ENCODE data around the gene CCDC159. TPM values are rescaled to one million over a fixed set of nuclear protein-coding genes. Genes with fewer than 3 reads are reported as not detected.

The CCDC159 gene
- total and polyA plus RNA-seq, 2 donors (not counting 1 experiment from before 2014, with no cell fraction given): 57.5 to 128 TPM

DNA sequence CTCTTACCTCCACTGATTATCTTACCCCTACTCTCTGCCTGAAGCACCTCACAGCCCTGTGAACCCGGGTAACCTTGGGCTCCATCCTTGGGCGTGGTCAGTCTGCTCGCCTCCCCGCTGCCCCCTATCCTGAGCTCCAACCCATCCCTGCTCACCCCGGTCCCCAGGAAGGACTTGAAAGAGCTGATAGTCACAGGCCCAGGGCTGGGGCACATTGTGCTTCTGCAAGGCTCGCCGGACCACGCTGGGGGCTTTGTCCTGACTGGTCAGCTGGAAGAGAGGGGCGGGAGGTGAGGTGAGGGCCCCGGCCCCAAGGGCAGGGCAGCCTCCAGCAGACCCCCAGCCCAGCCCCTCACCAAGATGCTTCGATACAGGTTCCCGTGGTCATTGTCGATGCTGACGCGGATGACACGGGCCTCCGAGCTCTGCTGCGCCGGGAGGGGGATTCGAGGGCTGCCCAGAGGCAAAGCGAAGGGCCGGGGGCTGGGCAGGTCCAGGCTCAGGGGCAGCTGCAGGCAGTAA lies 50.8 kb downstream of the CCDC159 start:
- Histone ChIP-seq H3K27me3 (replicated peaks in 1 of 4; ENCODE audit: control extremely low read depth in 1 of 4, control insufficient read depth in 3 of 4, insufficient read depth in 4 of 4, low read length in 3 of 4) (peaks cover 0 to 2% (median 0%) of the 10 kb centered on the region in 4 experiments), H3K9ac (ENCODE audit: low read length) (no peak overlapping the region), H3K9me3 (ENCODE audit: control extremely low read depth in 1 of 3, control insufficient read depth in 2 of 3, insufficient read depth in 1 of 3, low read length in 2 of 3) (no peaks in the 10 kb centered on the region), H4K20me1 (ENCODE audit: control insufficient read depth, insufficient read depth, low read length, poor library complexity, severe bottlenecking) (no peaks in the 10 kb centered on the region), H3K27ac (ENCODE audit: low read length in 2 of 2) (no peak overlapping the region), H3K4me1 (ENCODE audit: control insufficient read depth in 2 of 2, insufficient read depth in 2 of 2, low read length in 2 of 2) (peaks cover 0 to 6% of the 10 kb centered on the region in 2 donors), H2AFZ (ENCODE audit: insufficient read depth, low read depth, low read length, poor library complexity, severe bottlenecking) (no peak overlapping the region), H3K36me3 (replicated peaks in 1 of 2; ENCODE audit: control extremely low read depth in 1 of 2, control insufficient read depth in 1 of 2, extremely low read depth in 1 of 2, insufficient read depth in 2 of 2, low read length in 1 of 2) (no peaks in the 10 kb centered on the region), H3K4me2 (replicated peaks; ENCODE audit: low read depth, low read length, poor library complexity, severe bottlenecking) (no peak overlapping the region), H3K4me3 (ENCODE audit: control extremely low read depth in 1 of 5, extremely low read depth in 1 of 5, insufficient read depth in 1 of 5, low read depth in 2 of 5, low read length in 4 of 5) (no peak overlapping the region), H3K79me2 (ENCODE audit: control insufficient read depth, insufficient read depth, low read length) (no peaks in the 10 kb centered on the region)
- no peak for DNase-seq
- no peak for ATAC-seq (ENCODE audit: low read depth)
- TF ChIP-seq CTCF (IDR thresholded peaks at IDR 0.05): no peak
- TF ChIP-seq EZH2 (IDR thresholded peaks at IDR 0.05; ENCODE audit: borderline replicate concordance, insufficient read depth, low read depth, low read length, poor library complexity, severe bottlenecking): no peak
- ChIA-PET POLR2A (no interaction called here), CTCF (interaction anchor here (0.6 to 1.5 kb wide), 2 partner anchors 271 to 752 kb away, joined by 3 read pairs; no protein-coding TSS in a partner anchor)
- WGBS (ENCODE audit: insufficient coverage): 95% methylated on average over 17 of the region's 22 CpGs
- Mint-ChIP-seq H3K9me3 (ENCODE audit: insufficient read depth) (no peaks in the 10 kb centered on the region), H3K27ac (no peak overlapping the region), H3K4me3 (no peak overlapping the region), H3K27me3 (peaks cover 14% of the 10 kb centered on the region), H3K4me1 (peaks cover 6% of the 10 kb centered on the region)
- intact Hi-C loops (cut with micrococcal nuclease): no loop called here

DNA sequence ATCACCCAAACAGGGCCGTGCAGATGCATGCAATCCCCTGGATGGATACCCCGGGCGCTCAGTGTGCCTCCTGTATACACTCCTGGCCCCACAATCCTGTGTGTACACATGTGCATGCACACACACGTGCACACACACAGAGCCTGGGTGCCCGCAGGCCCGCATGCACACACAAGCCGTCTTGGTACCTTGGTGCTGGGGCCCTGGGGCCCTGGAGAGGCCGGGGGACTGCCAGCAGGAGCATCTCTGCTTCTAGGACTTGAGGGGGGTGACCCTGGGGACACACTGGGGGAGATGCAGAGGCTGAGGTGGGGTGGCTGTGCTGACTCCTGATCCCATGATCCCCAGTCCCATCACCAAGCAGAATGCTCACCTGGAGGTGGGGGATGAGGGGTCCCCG lies 53.3 kb downstream of the CCDC159 start:
- no peaks in the 10 kb centered on the region for H3K4me1 ChIP-seq (ENCODE audit: control insufficient read depth in 2 of 2, insufficient read depth in 2 of 2, low read length in 2 of 2)
- H3K9me3 ChIP-seq (ENCODE audit: control extremely low read depth in 1 of 3, control insufficient read depth in 2 of 3, insufficient read depth in 1 of 3, low read length in 2 of 3): no peaks in the 10 kb centered on the region
- no peak overlapping the region for H3K4me3 ChIP-seq (ENCODE audit: control extremely low read depth in 1 of 5, extremely low read depth in 1 of 5, insufficient read depth in 1 of 5, low read depth in 2 of 5, low read length in 4 of 5)
- POLR2A ChIA-PET: interaction anchor here (0.9 kb wide), 1 partner anchor 60 kb away, joined by 3 read pairs; no protein-coding TSS in a partner anchor
- H4K20me1 ChIP-seq (ENCODE audit: control insufficient read depth, insufficient read depth, low read length, poor library complexity, severe bottlenecking): no peaks in the 10 kb centered on the region
- no peaks in the 10 kb centered on the region for H3K27me3 ChIP-seq (replicated peaks in 1 of 4; ENCODE audit: control extremely low read depth in 1 of 4, control insufficient read depth in 3 of 4, insufficient read depth in 4 of 4, low read length in 3 of 4)
- TF ChIP-seq EZH2 (IDR thresholded peaks at IDR 0.05; ENCODE audit: borderline replicate concordance, insufficient read depth, low read depth, low read length, poor library complexity, severe bottlenecking): no peak
- TF ChIP-seq CTCF (IDR thresholded peaks at IDR 0.05): no peak
- no peak for ATAC-seq (ENCODE audit: low read depth)
- H3K79me2 ChIP-seq (ENCODE audit: control insufficient read depth, insufficient read depth, low read length): no peaks in the 10 kb centered on the region
- Mint-ChIP-seq H3K4me3 (no peak overlapping the region), H3K27me3 (peaks cover 14% of the 10 kb centered on the region), H3K4me1 (no peaks in the 10 kb centered on the region), H3K9me3 (ENCODE audit: insufficient read depth) (no peaks in the 10 kb centered on the region), H3K27ac (no peak overlapping the region)
- H2AFZ ChIP-seq (ENCODE audit: insufficient read depth, low read depth, low read length, poor library complexity, severe bottlenecking): no peak overlapping the region
- intact Hi-C loops (cut with micrococcal nuclease): no loop called here
- no peak overlapping the region for H3K27ac ChIP-seq (ENCODE audit: low read length in 2 of 2)
- no peak overlapping the region for H3K9ac ChIP-seq (ENCODE audit: low read length)
- WGBS (ENCODE audit: insufficient coverage): 95% methylated on average over 9 of the region's 9 CpGs
- no peak for DNase-seq
- H3K4me2 ChIP-seq (replicated peaks; ENCODE audit: low read depth, low read length, poor library complexity, severe bottlenecking): no peak overlapping the region
- CTCF ChIA-PET: no interaction called here
- H3K36me3 ChIP-seq (replicated peaks in 1 of 2; ENCODE audit: control extremely low read depth in 1 of 2, control insufficient read depth in 1 of 2, extremely low read depth in 1 of 2, insufficient read depth in 2 of 2, low read length in 1 of 2): no peaks in the 10 kb centered on the region

Measured in B cell (primary cell).